Vagina (tissue), 2 donors: Measurements from ENCODE around the gene INPP5F.

Experiments
- POLR2A ChIP-seq, 2 donors: fragments of 450-650 bp; IDR thresholded peaks; one replicate each; pipeline ENCODE4 v1.6.1; 2017; ENCODE audit warnings: antibody characterized with exemption in 2 of 2, mild to moderate bottlenecking in 2 of 2, moderate library complexity in 2 of 2
- POLR2AphosphoS5 ChIP-seq, 2 donors: sonication (generic); formaldehyde crosslinking; IDR thresholded peaks; one replicate each; pipeline ENCODE4 v1.9.0; 2017; ENCODE audit warnings: antibody characterized with exemption in 2 of 2, mild to moderate bottlenecking in 2 of 2, low read depth in 1 of 2; ENCODE audit not compliant: insufficient read depth in 1 of 2
- TF ChIP-seq, protein P1 (sequence below), 3 experiments: fragments of 450-650 bp in 2 of 3; fragments of 200-600 bp in 1 of 3; sonication (generic) in 1 of 3; IDR thresholded peaks; one replicate each; pipeline ENCODE4 v1.5.1; 2017 to 2019; ENCODE audit warnings: antibody characterized with exemption in 3 of 3, mild to moderate bottlenecking in 2 of 3, moderate library complexity in 2 of 3

DNA sequence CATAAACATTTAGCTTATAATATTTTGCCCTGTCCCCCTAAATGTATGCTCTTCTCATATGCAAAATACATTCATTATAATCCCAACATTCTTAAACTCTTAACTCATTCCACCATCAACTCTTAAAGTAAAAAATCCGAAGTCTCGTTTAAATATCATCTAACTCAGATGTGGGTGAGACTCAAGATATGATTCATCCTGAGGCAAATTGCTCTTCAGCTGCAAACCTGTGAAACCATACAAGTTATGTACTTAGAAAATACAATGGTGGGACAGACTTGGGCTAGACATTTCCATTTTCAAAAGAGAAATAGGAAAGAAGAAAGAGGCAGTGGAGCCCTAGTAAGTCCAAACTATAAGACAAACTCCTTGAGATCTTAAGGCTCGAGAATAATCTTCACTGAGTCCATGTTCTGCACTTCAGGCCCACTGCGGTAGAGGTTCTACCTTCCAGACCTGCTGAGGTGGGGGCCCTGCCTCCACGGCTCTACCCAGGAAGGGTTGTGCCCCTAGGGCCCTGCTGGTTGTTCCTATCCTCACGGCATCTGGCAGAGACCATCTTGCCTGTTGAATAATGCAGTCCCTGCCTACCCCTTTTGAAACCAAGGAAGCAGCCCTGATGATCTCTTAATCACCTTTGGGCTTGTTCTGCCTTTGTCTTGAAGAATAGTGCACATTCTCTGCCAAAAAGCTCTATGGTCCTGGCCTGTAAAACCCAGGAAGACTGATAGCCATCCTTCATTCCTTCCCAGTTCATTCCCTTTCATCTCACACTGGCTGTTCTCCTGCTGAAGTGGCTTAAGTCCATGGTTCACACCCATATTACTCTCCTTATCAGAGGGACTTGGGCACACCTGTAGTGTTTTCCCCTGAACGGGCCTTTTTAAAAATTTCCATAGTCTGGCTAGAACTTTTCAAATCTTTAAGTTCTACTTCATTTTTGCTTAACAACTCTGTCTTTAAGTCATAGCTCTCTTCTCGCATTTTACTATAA is 37.3 kb downstream of the INPP5F start:
- no peak for TF ChIP-seq POLR2A (IDR thresholded peaks at IDR 0.05)
- TF ChIP-seq, protein P1, sequence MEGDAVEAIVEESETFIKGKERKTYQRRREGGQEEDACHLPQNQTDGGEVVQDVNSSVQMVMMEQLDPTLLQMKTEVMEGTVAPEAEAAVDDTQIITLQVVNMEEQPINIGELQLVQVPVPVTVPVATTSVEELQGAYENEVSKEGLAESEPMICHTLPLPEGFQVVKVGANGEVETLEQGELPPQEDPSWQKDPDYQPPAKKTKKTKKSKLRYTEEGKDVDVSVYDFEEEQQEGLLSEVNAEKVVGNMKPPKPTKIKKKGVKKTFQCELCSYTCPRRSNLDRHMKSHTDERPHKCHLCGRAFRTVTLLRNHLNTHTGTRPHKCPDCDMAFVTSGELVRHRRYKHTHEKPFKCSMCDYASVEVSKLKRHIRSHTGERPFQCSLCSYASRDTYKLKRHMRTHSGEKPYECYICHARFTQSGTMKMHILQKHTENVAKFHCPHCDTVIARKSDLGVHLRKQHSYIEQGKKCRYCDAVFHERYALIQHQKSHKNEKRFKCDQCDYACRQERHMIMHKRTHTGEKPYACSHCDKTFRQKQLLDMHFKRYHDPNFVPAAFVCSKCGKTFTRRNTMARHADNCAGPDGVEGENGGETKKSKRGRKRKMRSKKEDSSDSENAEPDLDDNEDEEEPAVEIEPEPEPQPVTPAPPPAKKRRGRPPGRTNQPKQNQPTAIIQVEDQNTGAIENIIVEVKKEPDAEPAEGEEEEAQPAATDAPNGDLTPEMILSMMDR (IDR thresholded peaks at IDR 0.05) = no peak
- TF ChIP-seq POLR2AphosphoS5 (IDR thresholded peaks at IDR 0.05; ENCODE audit: insufficient read depth in 1 of 2, low read depth in 1 of 2) = no peak
